Stimulated activated CD4-positive, alpha-beta T cell treated with anti-CD3 and anti-CD28 coated beads, Interleukin-1b, Interleukin-23, amount 100 ng/mL, for 48 hours (primary cell): ENCODE data around the gene GP1BA.
"Not testable (repeated sequence)": the region's sequence is repeated elsewhere in the genome, so short reads cannot be mapped to it uniquely, and the experiment has no call there.

ENCODE experiments used
- DNase-seq: peaks from one replicate; pipeline ENCODE4 v3.0.0-alpha.2; 2020

Gene GP1BA

DNA sequence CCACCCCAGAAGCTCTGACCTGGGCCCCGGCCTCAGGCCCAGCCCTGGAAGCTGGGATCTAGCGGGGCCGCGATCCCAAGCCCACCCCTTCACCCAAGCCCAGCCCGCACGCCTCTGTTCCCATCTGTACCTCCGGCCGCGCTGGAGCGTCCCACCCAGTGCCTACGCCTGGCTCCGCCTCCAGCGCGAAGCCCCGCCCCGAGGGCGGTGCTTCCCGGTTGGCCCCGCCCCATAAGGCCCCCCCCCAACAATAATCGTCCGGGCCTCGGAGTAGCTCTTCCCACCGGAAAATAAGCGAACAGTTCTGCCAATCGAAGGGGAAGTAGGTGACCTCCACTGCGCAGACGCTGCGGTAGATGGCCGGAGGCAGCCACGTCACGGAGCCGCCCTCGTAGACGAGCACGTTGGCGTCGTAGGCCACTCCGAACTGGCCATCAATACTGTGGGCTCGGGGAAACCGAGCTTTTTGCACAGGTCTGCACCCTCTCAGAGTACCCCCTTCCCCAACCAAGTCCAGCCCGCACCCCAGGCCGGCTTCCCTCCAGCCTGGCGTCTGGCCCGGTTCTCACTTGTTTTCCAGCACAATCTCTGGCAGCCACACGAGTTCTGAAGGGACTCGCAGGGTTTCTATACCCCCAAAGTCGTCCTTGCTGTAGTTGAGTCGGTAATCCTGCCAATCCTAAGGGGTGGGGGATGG lies 30.3 kb upstream of the GP1BA start:
- DNase-seq, result no peak

DNA sequence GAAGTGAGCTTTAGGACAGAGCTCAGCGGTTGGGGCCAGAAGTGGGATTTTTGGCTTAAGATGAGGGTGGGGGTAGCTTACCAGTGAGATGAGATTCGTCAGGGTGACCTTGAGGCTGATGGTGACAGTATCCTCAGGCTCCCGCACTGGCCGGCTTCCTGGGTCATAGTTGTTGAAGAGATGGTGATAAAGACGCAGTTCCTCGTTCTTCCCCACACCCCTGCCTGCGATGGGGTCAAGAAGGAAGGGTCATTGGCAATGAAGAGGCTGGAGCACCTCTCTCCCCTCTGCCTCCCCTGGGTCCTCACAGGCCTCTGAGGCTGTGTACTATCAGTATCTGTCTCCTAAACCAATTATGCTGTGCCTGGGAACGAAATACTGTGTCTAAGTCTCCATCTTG lies 29.5 kb upstream of the GP1BA start:
- DNase-seq, result no peak

DNA sequence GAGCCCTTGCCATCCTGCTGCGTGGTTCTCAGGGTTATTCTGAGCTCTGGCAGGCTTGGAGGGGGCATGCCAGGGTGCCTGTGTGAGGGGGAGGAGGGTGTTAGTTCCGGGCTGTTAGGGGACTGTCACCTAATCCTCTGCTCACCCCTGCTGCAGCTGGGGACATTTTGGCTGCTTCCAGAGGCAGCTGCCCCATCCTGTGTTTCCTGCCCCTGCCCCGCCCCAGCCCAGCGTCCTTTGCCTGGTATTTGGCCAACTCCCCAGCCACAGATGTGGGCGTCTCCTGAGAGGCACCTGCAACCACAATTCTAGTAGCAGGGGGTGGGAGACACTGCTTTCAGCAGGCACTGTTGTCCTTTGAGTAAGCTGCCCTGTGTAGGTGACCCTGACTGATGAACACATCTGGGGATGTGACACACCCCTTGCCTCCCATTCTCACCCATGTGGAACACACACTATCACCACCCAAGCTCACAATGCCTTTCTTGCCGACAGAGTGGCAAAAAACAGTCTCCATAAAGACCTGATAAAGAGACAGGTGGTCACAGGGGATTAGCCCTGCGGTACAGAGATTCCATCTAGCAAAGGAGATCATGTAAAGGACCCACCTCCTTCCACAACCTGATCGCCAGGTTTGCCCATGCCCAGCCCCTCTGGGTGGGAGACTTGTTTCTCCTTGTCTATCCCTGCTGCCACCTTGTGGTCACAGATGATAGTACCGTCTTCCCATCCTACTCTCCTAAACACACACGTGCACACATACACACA lies 28.8 kb upstream of the GP1BA start, which contains the start of gene CHRNE:
TSS of gene CHRNE (minus strand) at position 48 of the 768 bp plus-strand sequence. CDS start at position 13, 35 bp downstream.
- peak; percentile 75 for DNase-seq

DNA sequence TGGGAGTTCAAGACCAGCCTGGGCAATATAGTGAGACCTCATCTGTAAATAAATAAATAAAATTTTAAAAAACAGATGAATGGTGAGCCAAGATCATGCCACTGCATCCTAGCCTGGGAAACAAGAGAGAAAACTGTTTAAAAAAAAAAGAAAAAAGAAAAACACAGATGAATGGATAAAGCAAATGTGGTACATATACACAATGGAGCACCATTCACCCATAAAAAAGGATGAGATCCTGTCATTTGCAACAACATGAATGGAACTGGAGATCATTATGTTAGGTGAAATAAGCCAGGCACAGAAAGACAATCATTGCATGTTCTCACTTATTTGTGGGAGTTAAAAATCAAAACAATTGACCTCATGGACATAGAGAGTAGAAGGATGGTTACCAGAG lies 25.4 kb upstream of the GP1BA start:
- not testable (repeated sequence) for DNase-seq

DNA sequence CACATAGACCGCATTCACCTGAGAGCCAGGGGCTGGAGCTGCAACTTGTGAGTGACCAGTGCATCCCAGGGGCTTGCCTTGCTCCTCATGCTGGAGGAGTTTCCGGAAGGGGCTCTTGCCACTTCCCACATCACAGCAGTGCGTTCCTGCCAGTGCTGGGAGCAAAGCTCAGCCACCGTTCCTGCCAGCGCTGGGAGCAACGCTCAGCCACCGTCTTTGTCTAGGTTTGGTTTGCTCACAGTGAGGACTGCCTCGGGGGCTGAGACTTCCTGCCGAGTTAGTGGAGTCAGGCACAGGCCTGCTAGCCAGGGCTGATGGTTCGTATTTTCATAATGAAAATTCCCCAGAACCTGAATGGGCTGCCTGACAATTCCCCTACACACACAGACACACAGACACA lies 23.8 kb upstream of the GP1BA start:
- peak; percentile 32 for DNase-seq

DNA sequence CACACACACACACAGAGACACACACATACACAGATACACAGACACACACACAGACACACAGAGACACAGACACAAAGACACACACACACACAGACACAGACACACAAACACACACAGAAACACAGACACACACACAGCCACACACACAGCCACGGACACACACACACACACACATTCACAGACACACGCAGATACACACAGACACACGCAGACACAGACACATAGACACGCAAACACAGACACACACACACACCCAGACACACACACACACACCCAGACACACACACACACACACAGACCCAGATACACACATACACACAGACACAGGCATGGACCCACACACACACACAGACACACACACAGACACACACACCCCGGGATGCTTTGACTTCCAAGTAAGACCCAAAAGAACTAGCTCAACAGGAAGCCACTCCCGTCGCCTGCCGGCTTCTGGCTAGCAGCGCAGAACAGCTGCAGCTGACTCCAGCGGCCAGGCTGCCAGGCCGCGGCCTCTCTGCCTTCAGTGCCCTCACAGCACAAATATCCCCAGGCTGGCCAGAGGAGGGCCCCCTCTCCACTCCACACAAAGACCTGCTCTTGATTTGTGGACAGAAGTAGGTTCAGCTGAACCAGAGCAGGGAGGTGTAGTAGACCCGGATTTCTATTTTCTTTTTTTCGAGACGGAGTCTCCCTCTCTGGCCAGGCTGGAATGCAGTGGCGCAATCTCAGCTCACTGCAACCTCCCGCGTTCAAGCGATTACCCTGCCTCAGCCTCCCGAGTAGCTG lies 23.2 kb upstream of the GP1BA start:
- DNase-seq, result peak; percentile 79

DNA sequence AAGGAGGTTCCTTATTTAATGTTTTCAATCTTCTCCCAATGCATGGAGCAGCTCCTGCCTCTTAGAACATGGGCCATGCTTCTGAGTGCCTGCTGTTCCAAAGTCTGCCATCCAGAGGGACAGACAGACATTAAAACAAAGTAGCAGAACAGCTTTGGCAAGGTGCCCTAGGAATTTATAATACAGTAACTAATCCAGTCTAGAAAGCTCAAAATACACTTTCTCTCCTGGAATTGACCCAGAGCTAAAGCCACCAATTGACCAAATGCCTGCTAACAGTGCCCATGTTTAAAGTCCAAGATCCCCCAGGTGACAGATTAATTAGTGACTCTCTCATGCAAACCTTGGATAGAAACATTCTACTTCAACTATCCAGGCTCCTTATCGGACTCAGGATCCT lies 18.1 kb upstream of the GP1BA start:
- no peak for DNase-seq

DNA sequence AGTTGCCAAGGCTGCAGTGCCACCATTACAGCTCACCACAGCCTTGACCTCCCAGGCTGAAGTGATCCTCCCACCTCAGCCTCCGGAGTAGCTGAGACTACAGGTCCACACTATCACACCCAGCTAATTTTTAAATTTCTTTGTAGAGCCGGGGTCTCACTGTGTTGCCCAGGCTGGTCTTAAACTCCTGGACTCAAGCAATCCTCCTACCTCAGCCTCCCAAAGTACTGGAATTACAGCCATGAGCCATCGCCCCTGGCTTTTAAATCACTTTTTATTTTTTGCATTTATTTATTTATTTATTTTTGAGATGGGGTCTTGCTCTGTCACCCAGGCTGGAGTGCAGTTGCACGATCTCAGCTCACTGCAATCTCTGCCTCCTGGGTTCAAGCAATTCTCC lies 17.5 kb upstream of the GP1BA start:
- DNase-seq, result not testable (repeated sequence)

DNA sequence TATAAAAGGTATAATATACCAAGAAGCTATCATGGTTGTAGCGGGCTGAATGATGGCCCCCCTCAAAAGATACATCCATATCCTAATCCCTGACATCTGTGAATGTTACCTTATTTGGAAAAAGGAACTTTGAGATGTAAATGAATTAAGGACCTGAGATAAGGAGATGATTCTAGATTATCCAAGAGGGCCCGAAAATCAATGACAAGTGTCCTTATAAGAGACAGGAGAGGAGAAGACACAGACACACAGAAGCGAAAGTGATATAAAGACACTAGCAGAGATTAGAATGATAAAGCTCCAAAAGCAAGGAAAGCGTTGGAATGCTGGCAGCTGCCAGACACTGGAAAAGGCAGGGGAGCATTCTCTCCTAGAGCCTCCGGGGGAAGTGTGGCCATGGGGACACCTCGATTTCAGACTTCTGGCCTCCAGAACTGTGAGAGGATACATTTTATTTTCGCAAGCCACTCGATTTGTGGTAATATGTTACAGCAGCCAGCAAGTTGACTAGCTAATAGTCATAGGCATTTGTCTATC lies 12.5 kb upstream of the GP1BA start:
- DNase-seq, result no peak

DNA sequence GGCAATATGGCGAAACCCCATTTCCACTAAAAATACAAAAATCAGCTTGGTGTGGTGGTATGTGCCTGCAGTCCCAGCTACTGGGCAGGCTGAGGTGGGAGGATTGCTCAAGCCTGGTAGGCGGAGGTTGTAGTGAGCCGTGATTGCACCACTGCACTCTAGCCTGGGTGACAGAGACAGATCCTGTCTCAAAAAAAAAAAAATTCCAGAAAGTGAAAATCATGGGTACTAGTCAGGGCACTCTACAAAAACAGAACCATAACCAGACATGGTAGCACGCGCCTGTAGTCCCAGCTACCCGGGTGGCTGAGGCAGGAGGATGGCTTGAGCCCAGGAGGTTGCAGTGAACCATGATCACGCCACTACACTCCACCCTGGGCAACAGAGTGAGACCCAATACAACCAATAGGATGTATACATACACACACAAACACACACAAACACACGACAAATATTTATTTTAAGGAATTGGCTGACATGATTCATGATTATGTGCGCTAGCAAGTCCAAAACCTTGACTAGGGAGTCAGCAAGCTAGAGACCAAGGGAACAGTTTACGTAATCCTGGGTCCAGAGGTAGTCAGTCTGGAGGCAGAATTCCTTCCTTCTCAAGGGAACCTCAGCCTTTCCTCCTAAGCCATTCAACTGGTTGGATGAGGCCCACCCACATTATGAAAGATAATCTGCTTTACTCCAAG lies 11.6 kb upstream of the GP1BA start:
- DNase-seq, result no peak

DNA sequence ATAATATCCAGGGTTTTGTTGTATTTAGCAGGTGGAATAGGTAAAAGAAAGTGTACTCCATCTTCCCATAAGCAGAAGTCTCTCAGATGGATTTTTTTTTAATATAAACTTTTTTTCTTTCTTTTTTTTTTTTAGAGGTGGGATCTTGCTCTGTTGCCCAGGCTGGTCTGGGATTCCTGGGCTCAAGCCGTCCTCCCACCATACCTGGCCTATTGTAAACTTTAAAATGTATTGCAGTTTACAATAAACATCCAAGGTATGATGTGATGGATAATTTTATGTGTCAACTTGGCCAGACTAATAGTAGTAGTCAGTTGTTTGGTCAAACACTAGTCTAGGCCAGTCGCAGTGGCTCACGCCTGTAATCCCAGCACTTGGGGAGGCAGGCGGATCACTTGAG lies 10.8 kb upstream of the GP1BA start:
- DNase-seq, result no peak

DNA sequence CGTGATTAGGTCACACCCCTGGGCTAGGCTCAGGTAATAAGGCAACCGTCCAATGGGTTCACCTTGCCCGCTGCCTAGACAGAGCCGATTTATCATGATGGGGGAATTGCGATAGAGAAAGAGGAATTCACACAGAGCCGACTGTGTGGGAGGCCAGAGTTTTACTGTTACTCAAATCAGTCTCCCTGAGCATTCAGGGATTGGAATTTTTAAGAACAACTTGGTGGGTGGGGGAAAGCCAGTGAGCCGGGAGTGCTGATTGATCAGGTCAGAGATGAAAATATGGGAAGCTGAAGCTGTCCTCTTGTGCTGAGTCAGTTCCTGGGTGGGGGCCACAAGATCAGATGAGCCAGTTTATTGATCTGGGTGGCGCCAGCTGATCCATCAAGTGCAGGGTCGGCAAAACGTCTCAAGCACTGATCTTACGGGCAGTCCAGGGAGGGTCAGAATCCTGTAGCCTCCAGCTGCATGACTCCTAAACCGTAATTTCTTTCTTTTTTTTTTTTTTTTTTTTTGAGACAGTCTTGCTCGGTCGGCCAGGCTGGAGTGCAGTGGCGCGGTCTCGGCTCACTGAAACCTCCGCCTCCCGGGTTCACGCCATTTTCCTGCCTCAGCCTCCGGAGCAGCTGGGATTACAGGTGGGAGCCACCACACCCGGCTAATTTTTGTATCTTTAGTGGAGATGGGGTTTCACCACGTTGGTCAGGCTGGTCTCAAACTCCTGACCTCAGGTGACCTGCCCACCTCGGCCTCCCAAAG lies 5.3 kb upstream of the GP1BA start:
- DNase-seq, result not testable (repeated sequence)

DNA sequence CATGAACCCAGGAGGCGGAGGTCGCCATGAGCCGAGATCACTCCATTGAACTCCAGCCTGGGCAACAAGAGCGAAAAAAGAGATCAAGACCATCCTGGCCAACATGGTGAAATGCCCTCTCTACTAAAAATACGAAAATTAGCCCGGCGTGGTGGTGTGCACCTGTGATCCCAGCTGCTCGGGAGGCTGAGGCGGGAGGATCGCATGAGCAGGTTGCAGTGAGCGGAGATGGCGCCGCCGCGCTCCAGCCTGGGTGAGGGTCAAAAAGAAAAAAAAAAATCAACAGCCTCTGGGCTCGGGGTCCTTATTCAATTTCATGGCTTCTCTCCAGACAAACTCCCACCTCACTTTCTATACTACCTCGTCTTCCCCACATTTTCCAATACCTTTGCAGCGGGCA lies 3.2 kb upstream of the GP1BA start:
- no peak for DNase-seq

DNA sequence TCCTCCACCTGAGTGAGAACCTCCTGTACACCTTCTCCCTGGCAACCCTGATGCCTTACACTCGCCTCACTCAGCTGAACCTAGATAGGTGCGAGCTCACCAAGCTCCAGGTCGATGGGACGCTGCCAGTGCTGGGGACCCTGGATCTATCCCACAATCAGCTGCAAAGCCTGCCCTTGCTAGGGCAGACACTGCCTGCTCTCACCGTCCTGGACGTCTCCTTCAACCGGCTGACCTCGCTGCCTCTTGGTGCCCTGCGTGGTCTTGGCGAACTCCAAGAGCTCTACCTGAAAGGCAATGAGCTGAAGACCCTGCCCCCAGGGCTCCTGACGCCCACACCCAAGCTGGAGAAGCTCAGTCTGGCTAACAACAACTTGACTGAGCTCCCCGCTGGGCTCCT lies 679 bp downstream of the GP1BA start:
- DNase-seq, result no peak

DNA sequence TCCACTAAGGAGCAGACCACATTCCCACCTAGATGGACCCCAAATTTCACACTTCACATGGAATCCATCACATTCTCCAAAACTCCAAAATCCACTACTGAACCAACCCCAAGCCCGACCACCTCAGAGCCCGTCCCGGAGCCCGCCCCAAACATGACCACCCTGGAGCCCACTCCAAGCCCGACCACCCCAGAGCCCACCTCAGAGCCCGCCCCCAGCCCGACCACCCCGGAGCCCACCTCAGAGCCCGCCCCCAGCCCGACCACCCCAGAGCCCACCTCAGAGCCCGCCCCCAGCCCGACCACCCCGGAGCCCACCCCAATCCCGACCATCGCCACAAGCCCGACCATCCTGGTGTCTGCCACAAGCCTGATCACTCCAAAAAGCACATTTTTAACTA lies 1.6 kb downstream of the GP1BA start:
- no peak for DNase-seq

DNA sequence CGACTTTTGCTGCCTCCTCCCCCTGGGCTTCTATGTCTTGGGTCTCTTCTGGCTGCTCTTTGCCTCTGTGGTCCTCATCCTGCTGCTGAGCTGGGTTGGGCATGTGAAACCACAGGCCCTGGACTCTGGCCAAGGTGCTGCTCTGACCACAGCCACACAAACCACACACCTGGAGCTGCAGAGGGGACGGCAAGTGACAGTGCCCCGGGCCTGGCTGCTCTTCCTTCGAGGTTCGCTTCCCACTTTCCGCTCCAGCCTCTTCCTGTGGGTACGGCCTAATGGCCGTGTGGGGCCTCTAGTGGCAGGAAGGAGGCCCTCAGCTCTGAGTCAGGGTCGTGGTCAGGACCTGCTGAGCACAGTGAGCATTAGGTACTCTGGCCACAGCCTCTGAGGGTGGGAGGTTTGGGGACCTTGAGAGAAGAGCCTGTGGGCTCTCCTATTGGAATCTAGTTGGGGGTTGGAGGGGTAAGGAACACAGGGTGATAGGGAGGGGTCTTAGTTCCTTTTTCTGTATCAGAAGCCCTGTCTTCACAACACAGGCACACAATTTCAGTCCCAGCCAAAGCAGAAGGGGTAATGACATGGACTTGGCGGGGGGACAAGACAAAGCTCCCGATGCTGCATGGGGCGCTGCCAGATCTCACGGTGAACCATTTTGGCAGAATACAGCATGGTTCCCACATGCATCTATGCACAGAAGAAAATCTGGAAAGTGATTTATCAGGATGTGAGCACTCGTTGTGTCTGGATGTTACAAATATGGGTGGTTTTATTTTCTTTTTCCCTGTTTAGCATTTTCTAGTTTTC lies 2.3 kb downstream of the GP1BA start:
- DNase-seq, result no peak

DNA sequence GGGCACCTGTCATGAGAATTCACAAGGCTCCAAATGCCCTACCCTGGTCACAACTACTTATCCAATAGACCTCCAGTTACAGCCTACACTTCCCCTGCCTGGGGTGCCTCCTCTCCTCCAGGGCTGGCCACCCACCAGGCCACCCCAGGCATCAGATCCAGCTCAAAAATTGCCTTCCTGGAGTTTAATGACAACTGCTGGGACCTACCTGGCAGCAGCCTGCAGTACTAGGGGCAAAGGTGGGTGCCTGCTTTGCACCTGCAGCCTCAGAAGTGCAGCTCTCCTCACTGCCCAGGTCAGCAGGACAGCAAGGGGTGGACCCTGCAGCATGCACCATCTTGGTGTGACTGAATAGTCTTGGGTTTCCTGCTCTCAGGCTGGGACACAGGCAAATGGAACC lies 3.6 kb downstream of the GP1BA start:
- no peak for DNase-seq

DNA sequence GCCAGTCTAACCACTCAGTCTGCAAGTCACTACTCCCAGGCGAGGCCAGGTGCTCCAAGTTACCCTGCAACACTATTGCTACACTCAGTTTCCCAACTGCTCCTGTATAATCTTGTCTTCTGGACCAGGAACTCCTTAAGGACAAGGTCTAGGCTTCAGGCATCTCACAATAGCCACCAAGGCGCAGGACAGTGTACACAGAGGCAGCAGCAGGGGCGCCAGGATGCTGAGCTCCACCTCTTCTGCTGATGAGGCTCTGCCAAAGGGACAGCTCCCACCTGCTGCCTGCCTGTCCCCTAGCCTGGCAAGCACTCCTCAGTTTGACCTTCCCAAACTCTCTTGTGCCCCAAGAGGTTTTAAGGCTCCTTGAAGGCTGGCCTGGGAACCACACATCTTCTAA lies 4.4 kb downstream of the GP1BA start:
- no peak for DNase-seq

DNA sequence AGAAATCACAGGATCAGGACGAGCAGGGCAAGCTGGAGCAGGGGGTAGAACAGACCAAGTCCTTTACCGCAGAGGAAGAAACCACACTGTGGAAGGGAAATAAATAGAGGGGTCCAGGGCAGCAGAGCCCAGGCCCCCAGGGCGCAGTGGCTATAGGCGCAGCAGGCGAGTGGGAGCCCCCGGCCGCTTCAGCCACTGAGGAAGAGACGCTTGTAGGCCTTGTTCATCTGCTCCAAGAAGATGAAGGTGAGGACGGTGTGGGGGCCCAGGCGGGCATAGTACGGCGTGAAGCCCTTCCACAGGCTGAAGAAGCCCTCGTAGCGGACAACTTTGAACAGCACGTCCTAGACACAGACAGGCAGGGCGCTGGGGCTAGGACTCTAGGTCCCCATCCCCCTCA lies 5.5 kb downstream of the GP1BA start:
- no peak for DNase-seq

DNA sequence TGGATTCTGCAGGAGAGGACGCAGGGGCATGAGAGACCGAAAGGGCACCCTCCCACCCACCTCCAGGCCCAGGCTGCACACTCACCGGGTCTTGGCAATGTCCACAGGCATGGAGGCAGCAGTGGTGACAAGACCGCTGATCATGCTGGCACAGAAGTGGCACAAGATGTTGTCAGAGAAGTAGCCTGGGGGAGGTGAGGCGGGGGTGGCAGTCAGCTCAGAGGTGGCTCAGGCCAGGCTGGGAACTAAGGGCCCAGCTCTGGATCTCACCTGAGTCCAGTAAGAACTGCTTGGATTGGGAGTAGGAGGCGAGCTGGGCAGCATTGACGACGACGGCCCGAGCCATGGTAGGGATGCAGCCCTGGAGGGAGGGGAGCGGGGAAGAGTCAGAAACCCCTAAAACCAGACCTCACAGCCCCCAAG lies 6.0 kb downstream of the GP1BA start:
- no peak for DNase-seq
